Measurements from ENCODE around the gene TMEM9.
A peak's percentile ranks its signal among the peaks of the same experiment; 100 is the strongest.

The TMEM9 gene

DNA sequence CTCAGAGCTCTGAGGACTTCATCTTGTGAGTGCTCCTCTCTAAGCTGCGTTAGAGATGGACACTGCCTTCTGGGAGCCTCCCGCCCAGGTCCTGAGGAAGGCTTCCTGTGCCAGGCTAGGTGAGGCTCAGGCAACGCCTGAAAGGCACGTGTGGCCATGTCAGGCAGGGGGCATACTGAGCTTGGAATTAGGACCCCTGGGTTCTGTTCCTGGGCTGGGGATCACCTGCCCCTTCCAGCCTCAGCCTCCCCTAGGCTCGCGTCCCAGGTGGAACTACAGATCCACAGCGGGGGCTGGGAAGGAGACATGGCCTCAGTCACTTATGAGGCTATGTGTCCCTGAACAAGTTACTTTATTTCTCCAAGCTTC lies 17.3 kb downstream of the TMEM9 start:
- H3K36me3 ChIP-seq (ENCODE audit: control insufficient read depth in 1 of 2, insufficient read depth in 2 of 2, low read length in 2 of 2) = peaks cover 30 to 50% of the 10 kb centered on the region in 2 donors
- no peaks in the 10 kb centered on the region for H3K27me3 ChIP-seq (ENCODE audit: low read depth, low read length)
- H3K4me1 ChIP-seq (ENCODE audit: control insufficient read depth in 1 of 2, insufficient read depth in 2 of 2, low read length in 2 of 2) = peaks cover 3 to 22% of the 10 kb centered on the region in 2 donors
- H3K9me3 ChIP-seq (ENCODE audit: control insufficient read depth in 1 of 2, low read length in 2 of 2) = no peaks in the 10 kb centered on the region
- H3K4me3 ChIP-seq (ENCODE audit: low read depth in 1 of 2, low read length in 2 of 2) = no peak overlapping the region
- peak overlapping the region; percentile 13 for H3K27ac ChIP-seq (ENCODE audit: low read length)

- H3K4me1 ChIP-seq (ENCODE audit: control insufficient read depth in 1 of 2, insufficient read depth in 2 of 2, low read length in 2 of 2) = peaks cover 3 to 22% of the 10 kb centered on the region in 2 donors
- H3K9me3 ChIP-seq (ENCODE audit: control insufficient read depth in 1 of 2, low read length in 2 of 2) = no peaks in the 10 kb centered on the region
- no peak overlapping the region for H3K27ac ChIP-seq (ENCODE audit: low read length)
- H3K4me3 ChIP-seq (ENCODE audit: low read depth in 1 of 2, low read length in 2 of 2) = no peak overlapping the region
- no peaks in the 10 kb centered on the region for H3K27me3 ChIP-seq (ENCODE audit: low read depth, low read length)
- H3K36me3 ChIP-seq (ENCODE audit: control insufficient read depth in 1 of 2, insufficient read depth in 2 of 2, low read length in 2 of 2) = peaks cover 26 to 48% of the 10 kb centered on the region in 2 donors
Observed at GRCh38 chr1:201136355-201137023, 17.8 kb downstream of the TMEM9 start.

- Histone ChIP-seq H3K36me3 (ENCODE audit: control insufficient read depth in 1 of 2, insufficient read depth in 2 of 2, low read length in 2 of 2) (peaks cover 17 to 27% of the 10 kb centered on the region in 2 donors), H3K4me3 (ENCODE audit: low read depth in 1 of 2, low read length in 2 of 2) (no peak overlapping the region), H3K9me3 (ENCODE audit: control insufficient read depth in 1 of 2, low read length in 2 of 2) (no peaks in the 10 kb centered on the region), H3K27ac (ENCODE audit: low read length) (no peak overlapping the region), H3K4me1 (ENCODE audit: control insufficient read depth in 1 of 2, insufficient read depth in 2 of 2, low read length in 2 of 2) (peaks cover 3 to 22% of the 10 kb centered on the region in 2 donors), H3K27me3 (ENCODE audit: low read depth, low read length) (no peaks in the 10 kb centered on the region)
Observed at GRCh38 chr1:201134405-201134804, 19.9 kb downstream of the TMEM9 start.

DNA sequence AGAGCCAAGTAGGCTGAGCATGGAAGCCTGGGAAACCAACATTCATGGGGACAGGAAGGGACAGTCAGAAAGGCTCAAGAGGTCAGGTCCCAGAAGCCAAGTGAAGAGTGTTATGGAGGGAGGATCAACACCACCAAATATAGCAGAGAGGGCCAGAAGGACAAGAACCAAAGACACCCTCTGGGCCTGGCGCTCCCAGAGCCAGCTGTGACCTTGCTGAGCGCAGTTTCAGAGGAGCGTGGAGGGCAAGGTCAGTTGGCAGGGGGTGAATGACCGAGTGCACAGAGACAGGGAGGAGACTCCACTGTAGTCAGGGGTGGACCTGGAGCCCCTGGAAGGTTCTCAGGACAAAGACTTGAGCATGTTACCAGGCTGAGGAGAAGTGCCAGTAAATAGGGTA lies 22.9 kb downstream of the TMEM9 start:
- H3K4me3 ChIP-seq (ENCODE audit: low read depth in 1 of 2, low read length in 2 of 2) = no peak overlapping the region
- no peaks in the 10 kb centered on the region for H3K27me3 ChIP-seq (ENCODE audit: low read depth, low read length)
- peaks cover 0 to 1% of the 10 kb centered on the region in 2 donors for H3K4me1 ChIP-seq (ENCODE audit: control insufficient read depth in 1 of 2, insufficient read depth in 2 of 2, low read length in 2 of 2)
- no peaks in the 10 kb centered on the region for H3K9me3 ChIP-seq (ENCODE audit: control insufficient read depth in 1 of 2, low read length in 2 of 2)
- H3K36me3 ChIP-seq (ENCODE audit: control insufficient read depth in 1 of 2, insufficient read depth in 2 of 2, low read length in 2 of 2) = peaks cover 17 to 20% of the 10 kb centered on the region in 2 donors
- no peak overlapping the region for H3K27ac ChIP-seq (ENCODE audit: low read length)

GRCh38 chr1:201128962-201129361 lies 25.3 kb downstream of the TMEM9 start:
- Histone ChIP-seq H3K27ac (ENCODE audit: low read length) (no peak overlapping the region), H3K9me3 (ENCODE audit: control insufficient read depth in 1 of 2, low read length in 2 of 2) (no peaks in the 10 kb centered on the region), H3K4me1 (ENCODE audit: control insufficient read depth in 1 of 2, insufficient read depth in 2 of 2, low read length in 2 of 2) (peaks cover 0 to 6% of the 10 kb centered on the region in 2 donors), H3K27me3 (ENCODE audit: low read depth, low read length) (no peaks in the 10 kb centered on the region), H3K4me3 (ENCODE audit: low read depth in 1 of 2, low read length in 2 of 2) (no peak overlapping the region), H3K36me3 (ENCODE audit: control insufficient read depth in 1 of 2, insufficient read depth in 2 of 2, low read length in 2 of 2) (no peaks in the 10 kb centered on the region)

- no peak overlapping the region for H3K4me3 ChIP-seq (ENCODE audit: low read depth in 1 of 2, low read length in 2 of 2)
- H3K4me1 ChIP-seq (ENCODE audit: control insufficient read depth in 1 of 2, insufficient read depth in 2 of 2, low read length in 2 of 2) = peaks cover 0 to 6% of the 10 kb centered on the region in 2 donors
Observed at GRCh38 chr1:201128476-201128875, 25.8 kb downstream of the TMEM9 start.

GRCh38 chr1:201127755-201128455 lies 26.4 kb downstream of the TMEM9 start:
- Histone ChIP-seq H3K27ac (ENCODE audit: low read length) (no peak overlapping the region), H3K36me3 (ENCODE audit: control insufficient read depth in 1 of 2, insufficient read depth in 2 of 2, low read length in 2 of 2) (no peaks in the 10 kb centered on the region), H3K4me1 (ENCODE audit: control insufficient read depth in 1 of 2, insufficient read depth in 2 of 2, low read length in 2 of 2) (peaks cover 0 to 6% of the 10 kb centered on the region in 2 donors), H3K27me3 (ENCODE audit: low read depth, low read length) (no peaks in the 10 kb centered on the region), H3K9me3 (ENCODE audit: control insufficient read depth in 1 of 2, low read length in 2 of 2) (no peaks in the 10 kb centered on the region), H3K4me3 (ENCODE audit: low read depth in 1 of 2, low read length in 2 of 2) (no peak overlapping the region)

More at GRCh38 chr1:201128476-201128875, 25.8 kb downstream of the TMEM9 start:
- H3K27me3 ChIP-seq (ENCODE audit: low read depth, low read length) = no peaks in the 10 kb centered on the region
- H3K27ac ChIP-seq (ENCODE audit: low read length) = no peak overlapping the region
- H3K9me3 ChIP-seq (ENCODE audit: control insufficient read depth in 1 of 2, low read length in 2 of 2) = no peaks in the 10 kb centered on the region
- no peaks in the 10 kb centered on the region for H3K36me3 ChIP-seq (ENCODE audit: control insufficient read depth in 1 of 2, insufficient read depth in 2 of 2, low read length in 2 of 2)

DNA sequence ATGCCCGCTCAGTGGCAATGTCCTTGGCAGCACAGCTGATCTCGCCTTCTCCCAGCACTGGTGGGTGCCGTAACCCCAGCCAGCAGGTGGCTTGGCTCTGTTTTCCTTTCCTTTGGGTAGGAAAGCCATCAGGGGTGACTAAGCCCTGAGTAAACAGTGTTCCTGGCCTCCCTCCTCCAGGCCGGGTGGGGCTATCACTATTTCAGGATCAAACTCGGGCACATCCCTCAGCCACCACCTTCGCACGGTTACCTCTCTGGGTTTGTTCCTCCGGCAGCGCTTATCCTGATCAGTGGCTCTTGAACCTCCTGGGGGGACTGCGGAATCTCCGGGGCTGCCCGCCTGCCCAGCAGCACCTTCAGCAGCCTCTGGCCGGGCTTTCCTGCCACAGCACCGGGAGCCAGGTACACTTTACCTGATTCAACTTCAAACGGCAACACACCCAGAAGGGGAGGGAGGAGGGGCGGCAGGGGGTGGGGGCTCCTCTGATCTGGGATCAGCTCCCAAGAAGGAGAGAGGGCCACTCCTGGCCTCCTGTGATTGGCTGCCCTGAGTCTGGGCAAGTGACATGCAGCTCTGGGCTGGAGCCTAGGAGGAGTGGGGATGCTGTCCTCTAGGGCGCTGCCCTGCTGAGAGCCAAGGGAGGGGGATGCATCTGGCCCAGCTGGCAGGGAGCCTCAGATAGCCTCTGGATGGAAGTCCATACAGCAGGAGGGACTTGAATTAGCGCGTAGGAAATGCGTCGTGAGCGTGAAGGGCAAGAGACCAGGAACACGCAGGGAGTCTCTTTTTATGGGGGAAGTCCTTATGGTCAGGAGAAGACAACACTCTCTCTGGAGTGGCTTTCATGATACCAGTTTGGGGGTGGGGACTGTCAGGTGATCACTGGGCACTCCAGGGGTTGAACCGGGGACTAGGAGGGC lies 27.2 kb downstream of the TMEM9 start, which contains the start of gene ASCL5:
Gene ASCL5, minus strand, starts transcription at position 353 of the 923 bp plus-strand sequence. CDS start 11,812 bp downstream, outside the sequence.
- H3K27ac ChIP-seq (ENCODE audit: low read length) = no peak within 1 kb of the TSS

GRCh38 chr1:201126463-201126831 lies 27.8 kb downstream of the TMEM9 start:
- Histone ChIP-seq H3K9me3 (ENCODE audit: control insufficient read depth in 1 of 2, low read length in 2 of 2) (no peaks in the 10 kb centered on the region), H3K27me3 (ENCODE audit: low read depth, low read length) (no peaks in the 10 kb centered on the region), H3K4me1 (ENCODE audit: control insufficient read depth in 1 of 2, insufficient read depth in 2 of 2, low read length in 2 of 2) (peaks cover 0 to 6% of the 10 kb centered on the region in 2 donors), H3K4me3 (ENCODE audit: low read depth in 1 of 2, low read length in 2 of 2) (no peak overlapping the region), H3K36me3 (ENCODE audit: control insufficient read depth in 1 of 2, insufficient read depth in 2 of 2, low read length in 2 of 2) (no peaks in the 10 kb centered on the region), H3K27ac (ENCODE audit: low read length) (no peak overlapping the region)

More for the DNA sequence above, 27.2 kb downstream of the TMEM9 start, which contains the start of gene ASCL5:
- Histone ChIP-seq H3K4me3 (ENCODE audit: low read depth in 1 of 2, low read length in 2 of 2) (no peak within 1 kb of the TSS), H3K27me3 (ENCODE audit: low read depth, low read length) (no peaks in the 10 kb centered on the region), H3K9me3 (ENCODE audit: control insufficient read depth in 1 of 2, low read length in 2 of 2) (no peaks in the 10 kb centered on the region), H3K4me1 (ENCODE audit: control insufficient read depth in 1 of 2, insufficient read depth in 2 of 2, low read length in 2 of 2) (peaks cover 0 to 6% of the 10 kb centered on the region in 2 donors), H3K36me3 (ENCODE audit: control insufficient read depth in 1 of 2, insufficient read depth in 2 of 2, low read length in 2 of 2) (no peaks in the 10 kb centered on the region)

DNA sequence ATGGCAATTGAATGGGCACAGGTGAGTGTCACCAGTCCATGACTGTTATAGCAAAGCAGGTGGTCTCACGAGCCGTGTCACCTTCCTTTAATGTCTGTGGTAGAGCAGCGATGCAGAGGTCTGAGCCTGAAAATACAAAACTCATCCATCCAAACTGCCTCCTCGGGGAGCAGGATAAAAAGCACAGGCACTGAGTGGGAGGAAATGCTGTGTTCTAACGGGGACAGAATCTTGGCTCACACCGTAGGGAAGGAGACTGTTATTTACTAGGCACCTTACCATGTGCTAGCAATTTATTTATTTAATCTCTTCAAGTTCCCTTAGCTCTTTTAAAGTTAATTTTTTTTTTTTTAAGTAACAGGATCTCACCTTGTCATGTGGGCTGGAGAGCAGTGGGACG lies 28.5 kb downstream of the TMEM9 start:
- Histone ChIP-seq H3K36me3 (ENCODE audit: control insufficient read depth in 1 of 2, insufficient read depth in 2 of 2, low read length in 2 of 2) (no peaks in the 10 kb centered on the region), H3K4me3 (ENCODE audit: low read depth in 1 of 2, low read length in 2 of 2) (no peak overlapping the region), H3K4me1 (ENCODE audit: control insufficient read depth in 1 of 2, insufficient read depth in 2 of 2, low read length in 2 of 2) (peaks cover 0 to 6% of the 10 kb centered on the region in 2 donors), H3K9me3 (ENCODE audit: control insufficient read depth in 1 of 2, low read length in 2 of 2) (no peaks in the 10 kb centered on the region), H3K27me3 (ENCODE audit: low read depth, low read length) (no peaks in the 10 kb centered on the region), H3K27ac (ENCODE audit: low read length) (no peak overlapping the region)

- Histone ChIP-seq H3K4me3 (ENCODE audit: low read depth in 1 of 2, low read length in 2 of 2) (no peak overlapping the region), H3K27me3 (ENCODE audit: low read depth, low read length) (no peaks in the 10 kb centered on the region), H3K27ac (ENCODE audit: low read length) (no peak overlapping the region), H3K4me1 (ENCODE audit: control insufficient read depth in 1 of 2, insufficient read depth in 2 of 2, low read length in 2 of 2) (peaks cover 0 to 6% of the 10 kb centered on the region in 2 donors), H3K36me3 (ENCODE audit: control insufficient read depth in 1 of 2, insufficient read depth in 2 of 2, low read length in 2 of 2) (no peaks in the 10 kb centered on the region), H3K9me3 (ENCODE audit: control insufficient read depth in 1 of 2, low read length in 2 of 2) (no peaks in the 10 kb centered on the region)
Observed at GRCh38 chr1:201125019-201125418, 29.3 kb downstream of the TMEM9 start.
